ENCODE data around the gene IRF2BPL.

GRCh38 chr14:77077040-77077439, 48.5 kb upstream of the IRF2BPL start:
- TF ChIP-seq CTCF (conservative IDR thresholded peaks at IDR 0.05; ENCODE audit: low read depth, low read length) (no peak), EZH2 (IDR thresholded peaks at IDR 0.05; ENCODE audit: borderline replicate concordance, low read depth, low read length, poor library complexity, severe bottlenecking) (no peak)

Data from A673 (cell line).